Measurements from ENCODE around the gene RAD54L. TPM values are rescaled to one million over a fixed set of nuclear protein-coding genes. Genes with fewer than 3 reads are reported as not detected.

RAD54L gene
- total RNA-seq, 1 experiment from 2014 or later: 25.2 TPM

- intact Hi-C loops (cut with micrococcal nuclease; ENCODE audit: unreplicated experiment): no loop called here
- Mint-ChIP-seq H3K4me1 (ENCODE audit: low read depth, unreplicated experiment) (no peaks in the 10 kb centered on the region), H3K27me3 (ENCODE audit: unreplicated experiment) (no peaks in the 10 kb centered on the region), H3K36me3 (ENCODE audit: insufficient read depth, unreplicated experiment) (peaks cover 40% of the 10 kb centered on the region), H3K9me3 (ENCODE audit: low read depth, unreplicated experiment) (no peaks in the 10 kb centered on the region), H3K4me3 (ENCODE audit: low read depth, unreplicated experiment) (no peak overlapping the region), H3K27ac (ENCODE audit: unreplicated experiment) (no peak overlapping the region)
- no TSS peak for BruUV-seq (replicated peaks)
- DNase-seq: no peak
- CTCF ChIA-PET: interaction anchor here (0.6 to 0.9 kb wide), 2 partner anchors 8 to 62 kb away, joined by 3 to 4 read pairs; no protein-coding TSS in a partner anchor
- no peak for TF ChIP-seq CTCF (IDR thresholded peaks at IDR 0.05; ENCODE audit: unreplicated experiment)
Observed at GRCh38 chr1:46277658-46278373, 30.3 kb downstream of the RAD54L start.

- CTCF ChIA-PET: no interaction called here
- no peaks in the 10 kb centered on the region for H3K9me3 Mint-ChIP-seq (ENCODE audit: low read depth, unreplicated experiment)
- H3K27ac Mint-ChIP-seq (ENCODE audit: unreplicated experiment): no peak overlapping the region
- TSS peak; percentile 14 for BruUV-seq (replicated peaks)
- TF ChIP-seq CTCF (IDR thresholded peaks at IDR 0.05; ENCODE audit: unreplicated experiment): no peak
- intact Hi-C loops (cut with micrococcal nuclease; ENCODE audit: unreplicated experiment): no loop called here
- H3K36me3 Mint-ChIP-seq (ENCODE audit: insufficient read depth, unreplicated experiment): peaks cover 49% of the 10 kb centered on the region
- DNase-seq: no peak
- no peaks in the 10 kb centered on the region for H3K4me1 Mint-ChIP-seq (ENCODE audit: low read depth, unreplicated experiment)
- no peaks in the 10 kb centered on the region for H3K27me3 Mint-ChIP-seq (ENCODE audit: unreplicated experiment)
- H3K4me3 Mint-ChIP-seq (ENCODE audit: low read depth, unreplicated experiment): no peak overlapping the region
Observed at GRCh38 chr1:46278807-46279206, 31.2 kb downstream of the RAD54L start.

- CTCF ChIA-PET: no interaction called here
- Mint-ChIP-seq H3K27me3 (ENCODE audit: unreplicated experiment) (no peaks in the 10 kb centered on the region), H3K4me1 (ENCODE audit: low read depth, unreplicated experiment) (no peaks in the 10 kb centered on the region), H3K36me3 (ENCODE audit: insufficient read depth, unreplicated experiment) (peaks cover 52% of the 10 kb centered on the region), H3K9me3 (ENCODE audit: low read depth, unreplicated experiment) (no peaks in the 10 kb centered on the region), H3K27ac (ENCODE audit: unreplicated experiment) (no peak overlapping the region), H3K4me3 (ENCODE audit: low read depth, unreplicated experiment) (no peak overlapping the region)
- DNase-seq: no peak
- intact Hi-C loops (cut with micrococcal nuclease; ENCODE audit: unreplicated experiment): no loop called here
- TF ChIP-seq CTCF (IDR thresholded peaks at IDR 0.05; ENCODE audit: unreplicated experiment): no peak
- no TSS peak for BruUV-seq (replicated peaks)
Observed at GRCh38 chr1:46280092-46280491, 32.5 kb downstream of the RAD54L start.

- BruUV-seq (replicated peaks): no TSS peak
- DNase-seq: no peak
- no peak for TF ChIP-seq CTCF (IDR thresholded peaks at IDR 0.05; ENCODE audit: unreplicated experiment)
- CTCF ChIA-PET: no interaction called here
- intact Hi-C loops (cut with micrococcal nuclease; ENCODE audit: unreplicated experiment): no loop called here
- no peak overlapping the region for H3K27ac Mint-ChIP-seq (ENCODE audit: unreplicated experiment)
- H3K4me3 Mint-ChIP-seq (ENCODE audit: low read depth, unreplicated experiment): no peak overlapping the region
- no peaks in the 10 kb centered on the region for H3K4me1 Mint-ChIP-seq (ENCODE audit: low read depth, unreplicated experiment)
- no peaks in the 10 kb centered on the region for H3K9me3 Mint-ChIP-seq (ENCODE audit: low read depth, unreplicated experiment)
- no peaks in the 10 kb centered on the region for H3K27me3 Mint-ChIP-seq (ENCODE audit: unreplicated experiment)
- peaks cover 48% of the 10 kb centered on the region for H3K36me3 Mint-ChIP-seq (ENCODE audit: insufficient read depth, unreplicated experiment)
Observed at GRCh38 chr1:46281021-46281420, 33.5 kb downstream of the RAD54L start.

All from Calu3 (cell line).